ENCODE measurements around the gene SHROOM1. TPM values are rescaled to one million over a fixed set of nuclear protein-coding genes. Genes with fewer than 3 reads are reported as not detected.

The SHROOM1 gene
- total and polyA plus RNA-seq, 2 experiments from 2014 or later = 2.5 to 5.4 TPM

- Mint-ChIP-seq H3K36me3 (ENCODE audit: low read depth) (no peaks in the 10 kb centered on the region), H3K9me3 (no peaks in the 10 kb centered on the region)
- no peaks in the 10 kb centered on the region for H3K4me1 ChIP-seq (ENCODE audit: insufficient read depth)
Measured at GRCh38 chr5:132788508-132788907, 41.9 kb downstream of the SHROOM1 start.

More at GRCh38 chr5:132788508-132788907, 41.9 kb downstream of the SHROOM1 start:
- Histone ChIP-seq H3F3A (replicated peaks; ENCODE audit: low read depth) (no peaks in the 10 kb centered on the region), H3K27ac (ENCODE audit: low read depth) (no peak overlapping the region), H3K79me2 (replicated peaks; ENCODE audit: insufficient read depth) (no peaks in the 10 kb centered on the region), H3K4me3 (no peak overlapping the region), H3K36me3 (ENCODE audit: insufficient read depth) (no peaks in the 10 kb centered on the region), H4K20me1 (replicated peaks; ENCODE audit: insufficient read depth) (no peaks in the 10 kb centered on the region), H3K9me2 (ENCODE audit: insufficient read depth) (no peaks in the 10 kb centered on the region), H3K27me3 (ENCODE audit: insufficient read depth) (no peaks in the 10 kb centered on the region), H3K4me2 (no peak overlapping the region), H2AFZ (no peak overlapping the region)
- Mint-ChIP-seq H3K27ac (no peak overlapping the region), H3K27me3 (ENCODE audit: insufficient read depth, low read depth, poor library complexity) (peaks cover 14% of the 10 kb centered on the region), H3K4me3 (no peak overlapping the region), H3K4me1 (peaks cover 11% of the 10 kb centered on the region)
- ATAC-seq (peak; percentile 48), DNase-seq (ENCODE audit: low spot score) (no peak)
- TF ChIP-seq POLR2AphosphoS5 (IDR thresholded peaks at IDR 0.05; ENCODE audit: low read depth) (no peak), CTCF (conservative IDR thresholded peaks at IDR 0.05; ENCODE audit: low read depth in 2 of 2) (no peak), ZNF114 (CRISPR knock-in tag; IDR thresholded peaks at IDR 0.05) (no peak), CREB1 (CRISPR knock-in tag; IDR thresholded peaks at IDR 0.05; ENCODE audit: low read depth) (no peak), EZH2 (IDR thresholded peaks at IDR 0.05; ENCODE audit: low read depth, unreplicated experiment) (no peak), NANOG (IDR thresholded peaks at IDR 0.05; ENCODE audit: borderline replicate concordance) (no peak), REST (IDR thresholded peaks at IDR 0.05; ENCODE audit: unreplicated experiment) (no peak), JUNB (IDR thresholded peaks at IDR 0.05; ENCODE audit: unreplicated experiment) (no peak)
